ENCODE results near the gene TPST2.

The TPST2 gene

GRCh38 chr22:26515931-26516330 is 74.0 kb downstream of the TPST2 start:
- in situ Hi-C loops (cut with MboI; ENCODE audit: low sequenced_read_pairs, unreplicated experiment) = no loop called here
- DNase-seq (ENCODE audit: low spot score) = no peak
- no peak for TF ChIP-seq CTCF (IDR thresholded peaks at IDR 0.05; ENCODE audit: borderline replicate concordance, control extremely low read depth, extremely low read depth, insufficient read depth, missing control alignments)

DNA sequence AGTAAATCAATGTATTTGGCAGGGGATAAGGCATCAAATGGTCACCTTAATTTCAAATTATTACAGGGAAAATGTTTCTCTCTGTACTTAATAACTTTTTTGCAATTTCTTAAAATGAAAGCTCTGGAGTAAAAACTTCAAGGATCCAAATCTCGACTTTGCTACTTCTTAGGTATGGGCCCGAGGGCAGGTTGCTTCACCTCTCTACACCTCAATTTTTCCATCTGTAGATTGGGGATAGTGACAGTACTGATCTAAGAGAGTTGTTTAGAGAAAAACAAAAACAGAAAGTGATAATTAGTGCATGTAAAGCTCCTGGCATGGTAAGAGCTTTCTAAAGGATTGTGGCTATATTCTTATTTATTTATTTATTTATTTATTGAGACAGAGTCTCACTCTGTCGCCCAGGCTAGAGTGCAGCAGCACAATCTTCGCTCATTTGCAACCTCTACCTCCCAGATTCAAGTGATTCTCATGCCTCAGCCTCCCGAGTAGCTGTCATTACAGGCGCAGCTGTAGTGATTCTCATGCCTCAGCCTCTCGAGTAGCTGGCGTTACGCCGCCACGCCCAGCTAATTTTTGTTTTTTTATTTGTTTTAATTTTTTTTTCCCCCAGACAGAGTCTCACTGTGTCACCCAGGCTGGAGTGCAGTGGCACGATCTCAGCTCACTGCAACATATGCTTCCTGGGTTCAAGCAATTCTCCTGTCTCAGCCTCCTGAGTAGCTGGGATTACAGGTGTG is 75.3 kb downstream of the TPST2 start:
- in situ Hi-C loops (cut with MboI; ENCODE audit: low sequenced_read_pairs, unreplicated experiment) = no loop called here
- DNase-seq (ENCODE audit: low spot score) = no peak
- TF ChIP-seq CTCF (IDR thresholded peaks at IDR 0.05; ENCODE audit: borderline replicate concordance, control extremely low read depth, extremely low read depth, insufficient read depth, missing control alignments) = no peak

DNA sequence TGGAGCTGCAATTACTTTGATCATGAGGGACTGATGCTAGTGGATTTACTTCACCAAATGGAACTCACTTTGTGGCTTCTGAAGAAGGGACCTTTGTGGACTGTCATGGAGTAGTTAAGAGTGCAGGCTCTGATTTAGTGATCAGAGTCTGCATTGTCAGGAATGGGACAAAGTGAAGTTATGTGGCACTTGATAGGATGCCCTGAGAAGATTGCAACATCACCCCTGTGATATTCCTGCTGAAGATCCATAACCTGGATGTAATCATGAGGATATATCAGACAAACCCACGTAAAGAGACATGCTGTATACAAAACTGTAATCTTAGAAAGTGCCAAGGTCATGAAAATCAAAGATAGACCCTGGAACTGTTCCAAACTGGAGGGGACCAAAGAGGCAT is 76.1 kb downstream of the TPST2 start:
- TF ChIP-seq CTCF (IDR thresholded peaks at IDR 0.05; ENCODE audit: borderline replicate concordance, control extremely low read depth, extremely low read depth, insufficient read depth, missing control alignments) = no peak
- in situ Hi-C loops (cut with MboI; ENCODE audit: low sequenced_read_pairs, unreplicated experiment) = no loop called here
- no peak for DNase-seq (ENCODE audit: low spot score)

DNA sequence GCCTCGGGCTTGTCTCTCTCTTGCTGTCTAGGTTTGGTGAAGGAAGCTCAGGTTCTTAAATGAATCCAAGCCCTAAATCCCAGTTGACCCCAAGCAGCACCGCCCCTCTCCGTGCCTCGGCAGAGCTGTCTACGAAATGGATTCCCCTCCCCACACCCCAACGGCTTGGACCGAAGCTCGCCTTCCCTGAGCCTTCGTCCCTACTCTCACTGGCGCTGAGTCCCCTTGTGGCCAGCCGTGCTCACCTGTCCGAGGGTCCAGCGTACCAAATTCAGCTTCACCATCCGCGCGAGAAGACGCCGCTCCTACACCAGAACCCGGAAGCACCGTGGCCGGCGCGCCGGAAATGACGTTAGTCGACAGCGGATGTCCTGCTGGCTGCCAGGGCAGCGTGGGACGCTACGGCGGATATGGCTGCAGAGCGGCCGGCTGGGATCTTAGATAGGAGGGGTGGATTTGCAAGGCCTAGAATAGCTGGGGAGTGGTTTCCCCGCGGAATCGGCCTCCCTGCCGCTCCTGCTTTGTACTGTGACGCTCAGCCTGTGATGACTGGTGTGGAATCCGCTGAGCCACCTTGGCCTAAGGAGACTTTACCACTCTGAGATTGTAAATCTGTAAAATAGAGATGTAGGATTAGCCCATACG is 77.7 kb downstream of the TPST2 start, which contains the start of gene TFIP11:
TSS of gene TFIP11 (minus strand) at position 325 of the 645 bp plus-strand sequence. CDS start 2,201 bp downstream, outside the sequence.
- in situ Hi-C loops (cut with MboI; ENCODE audit: low sequenced_read_pairs, unreplicated experiment) = no loop called here
- TF ChIP-seq CTCF (IDR thresholded peaks at IDR 0.05; ENCODE audit: borderline replicate concordance, control extremely low read depth, extremely low read depth, insufficient read depth, missing control alignments) = no peak
- peak; percentile 97 for DNase-seq (ENCODE audit: low spot score)

DNA sequence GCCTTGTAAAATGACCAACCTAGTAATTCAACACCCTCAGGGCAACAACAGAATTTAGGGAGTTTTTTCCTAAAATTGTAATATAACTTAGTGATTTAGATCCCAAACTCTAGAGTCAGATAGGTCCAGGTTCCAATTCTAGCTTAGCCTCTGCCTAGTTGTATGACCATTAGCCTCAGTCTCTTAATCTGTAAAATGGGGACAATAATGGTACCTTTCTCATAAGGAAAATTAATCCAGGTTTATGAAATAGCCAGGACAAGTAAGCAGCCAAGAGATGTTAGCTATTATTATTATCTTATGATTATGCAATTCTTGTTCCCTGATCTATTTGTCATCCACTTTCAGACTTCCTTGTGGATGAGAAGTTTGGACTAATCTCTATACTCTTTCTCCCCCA is 81.8 kb downstream of the TPST2 start:
- in situ Hi-C loops (cut with MboI; ENCODE audit: low sequenced_read_pairs, unreplicated experiment) = no loop called here
- TF ChIP-seq CTCF (IDR thresholded peaks at IDR 0.05; ENCODE audit: borderline replicate concordance, control extremely low read depth, extremely low read depth, insufficient read depth, missing control alignments) = no peak
- DNase-seq (ENCODE audit: low spot score) = no peak

DNA sequence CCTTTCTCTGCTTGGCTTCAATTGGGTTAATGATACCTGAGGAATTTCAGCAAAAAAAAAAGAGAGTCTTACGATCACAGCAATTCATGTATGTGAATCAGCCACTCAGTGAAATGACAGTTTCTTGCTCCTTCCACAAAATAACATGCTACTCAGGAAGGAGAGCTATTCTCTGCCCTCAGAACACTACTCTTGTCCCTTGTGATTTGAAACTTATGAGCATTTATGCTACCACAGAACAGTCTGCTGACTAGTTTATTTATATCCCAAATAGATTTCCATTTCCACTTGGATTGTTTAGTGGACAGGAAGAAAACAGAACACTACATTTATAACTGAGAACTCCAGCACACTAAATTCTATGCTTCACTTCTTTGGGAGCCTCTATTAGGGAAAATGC is 86.2 kb downstream of the TPST2 start:
- no peak for TF ChIP-seq CTCF (IDR thresholded peaks at IDR 0.05; ENCODE audit: borderline replicate concordance, control extremely low read depth, extremely low read depth, insufficient read depth, missing control alignments)
- DNase-seq (ENCODE audit: low spot score) = no peak
- in situ Hi-C loops (cut with MboI; ENCODE audit: low sequenced_read_pairs, unreplicated experiment) = no loop called here
